ENCODE results near the gene MVB12A. TPM values are rescaled to one million over a fixed set of nuclear protein-coding genes. Genes with fewer than 3 reads are reported as not detected.

MVB12A gene
- total and polyA plus RNA-seq, 2 of the 4 experiments (the other 2 are of a cell fraction), result 13.8 to 43.9 TPM

GRCh38 chr19:17401628-17402027 lies 18.2 kb upstream of the MVB12A start:
- ChIA-PET POLR2A (ENCODE audit: unreplicated experiment) (no interaction called here), CTCF (no interaction called here)
- Histone ChIP-seq H4K8ac (ENCODE audit: low read depth in 2 of 2, low read length in 2 of 2) (no peak overlapping the region), H3K4ac (ENCODE audit: low read depth, low read length) (no peak overlapping the region), H3K79me1 (ENCODE audit: low read depth in 1 of 2, low read length in 2 of 2) (no peaks in the 10 kb centered on the region), H2AK9ac (replicated peaks; ENCODE audit: low read depth, low read length, poor library complexity) (no peak overlapping the region), H2BK15ac (ENCODE audit: low read depth, low read length) (no peak overlapping the region), H3K18ac (ENCODE audit: low read depth, low read length) (no peak overlapping the region), H4K91ac (ENCODE audit: insufficient read depth, low read depth, low read length) (no peak overlapping the region), H3K27ac (ENCODE audit: insufficient read depth, low read length) (no peak overlapping the region), H3K56ac (ENCODE audit: extremely low read depth, insufficient read depth, low read length) (no peak overlapping the region), H4K5ac (ENCODE audit: low read depth, low read length) (no peak overlapping the region), H3K4me2 (ENCODE audit: low read depth, low read length) (no peak overlapping the region), H2BK5ac (ENCODE audit: low read depth, low read length, poor library complexity, severe bottlenecking) (no peak overlapping the region), H3K14ac (replicated peaks; ENCODE audit: low read depth, low read length) (no peak overlapping the region), H2BK20ac (ENCODE audit: low read depth, low read length) (no peak overlapping the region), H3K27me3 (ENCODE audit: control insufficient read depth, insufficient read depth, low read length) (no peaks in the 10 kb centered on the region), H3K9me1 (ENCODE audit: insufficient read depth, low read length) (peaks cover 2% of the 10 kb centered on the region; the same call in 1 of the 2 replicates), H3K23ac (ENCODE audit: low read depth, low read length) (no peak overlapping the region), H2AFZ (replicated peaks; ENCODE audit: low read length, poor library complexity) (no peak overlapping the region), H2AK5ac (ENCODE audit: low read depth, low read length) (no peak overlapping the region), H3K4me3 (ENCODE audit: insufficient read depth, low read depth, low read length) (no peak overlapping the region), H2BK120ac (ENCODE audit: low read depth, low read length) (no peak overlapping the region), H3K9ac (ENCODE audit: low read depth, low read length) (no peak overlapping the region), H3K9me3 (ENCODE audit: control insufficient read depth, insufficient read depth, low read length) (no peaks in the 10 kb centered on the region), H3K36me3 (ENCODE audit: control insufficient read depth, insufficient read depth, low read length) (no peaks in the 10 kb centered on the region), H4K20me1 (ENCODE audit: insufficient read depth, low read length) (no peaks in the 10 kb centered on the region), H3K4me1 (ENCODE audit: control insufficient read depth, insufficient read depth, low read length) (no peaks in the 10 kb centered on the region)
- in situ Hi-C loops (cut with MboI; ENCODE audit: low sequenced_read_pairs), result no loop called here
- WGBS, 2 experiments (ENCODE audit: extremely low coverage in 2 of 2, insufficient read length in 1 of 2), result 87% methylated on average over 3 of the region's 6 CpGs; no CpG with 5 or more reads in 1 of the 2 experiments
- dilution Hi-C loops (cut with HindIII; ENCODE audit: low sequenced_read_pairs, unreplicated experiment), result no loop called here
- BruUV-seq (replicated peaks), result no TSS peak
- ATAC-seq (ENCODE audit: low read depth) (no peak), DNase-seq (no peak)
- no peak for TF ChIP-seq MXI1 (IDR thresholded peaks at IDR 0.05; ENCODE audit: borderline replicate concordance, low read depth, low read length)
- intact Hi-C loops (cut with micrococcal nuclease), result no loop called here
